GM12891 (cell line): Measurements from ENCODE around the gene TSHZ2.

ENCODE experiments used
- PAX5 ChIP-seq: IDR thresholded peaks from 2 replicates; pipeline ENCODE4 v1.6.1; 2011; ENCODE audit warnings: low read length, moderate library complexity, mild to moderate bottlenecking; ENCODE audit not compliant: insufficient read depth, severe bottlenecking
- POLR2A ChIP-seq: IDR thresholded peaks from 2 replicates; pipeline ENCODE4 v1.6.1; 2011; ENCODE audit warnings: low read depth, low read length, control low read depth
- TAF1 ChIP-seq: IDR thresholded peaks from 2 replicates; pipeline ENCODE4 v1.6.1; 2011; ENCODE audit warnings: low read depth, low read length, control low read depth

- no peak for TF ChIP-seq POLR2A
- no peak for TF ChIP-seq PAX5
- no peak for TF ChIP-seq TAF1
Observed at GRCh38 chr20:53409447-53409717, 437.2 kb downstream of the TSHZ2 start.
